ENCODE results near the gene BAK1. TPM values are rescaled to one million over a fixed set of nuclear protein-coding genes. Genes with fewer than 3 reads are reported as not detected.

BAK1 gene
- total and polyA plus RNA-seq, 4 experiments from 2014 or later, result 26.2 to 41.6 (median 27.6) TPM

GRCh38 chr6:33591424-33592032 lies 11.5 kb upstream of the BAK1 start:
- Mint-ChIP-seq H3K27me3 (no peaks in the 10 kb centered on the region), H3K9me3 (no peaks in the 10 kb centered on the region), H3K36me3 (no peaks in the 10 kb centered on the region), H3K4me3 (peak overlapping the region in 1 of 8 donors; percentile 29), H3K27ac (peak overlapping the region in 6 of 7 donors; percentile 4 to 84 (median 64)), H3K4me1 (peaks cover 12 to 22% (median 18%) of the 10 kb centered on the region in 4 donors)
- H3K4me3 ChIP-seq (ENCODE audit: low read length in 2 of 2), result no peak overlapping the region
- H3K36me3 ChIP-seq (ENCODE audit: insufficient read depth, low read length), result no peaks in the 10 kb centered on the region
- POLR2A ChIA-PET (ENCODE audit: partially characterized antibody), result interaction anchor here (1.0 to 2.6 kb wide), 7 partner anchors 21 to 162 kb away, joined by 3 to 24 read pairs (median 5); partner anchors contain the start of genes ITPR3 and UQCC2
- CTCF ChIA-PET (ENCODE audit: partially characterized antibody), result interaction anchor here (0.6 to 4.0 kb wide), 9 partner anchors 10 to 274 kb away, joined by 3 to 24 read pairs (median 6); partner anchors contain the start of gene ZBTB22
- intact Hi-C loops (cut with micrococcal nuclease), result loop anchor here (2.0 kb wide), 1 partner anchor 29 kb away; the partner anchor contains the start of gene ITPR3
- no peak overlapping the region for H3K27ac ChIP-seq (ENCODE audit: low read depth, low read length)
- H3K4me1 ChIP-seq (ENCODE audit: insufficient read depth, low read length), result peaks cover 14% of the 10 kb centered on the region
- H3K9me3 ChIP-seq (ENCODE audit: control insufficient read depth in 1 of 2, low read length in 2 of 2), result no peaks in the 10 kb centered on the region
- no peak for DNase-seq
- no peaks in the 10 kb centered on the region for H3K27me3 ChIP-seq (ENCODE audit: insufficient read depth, low read length)

GRCh38 chr6:33590531-33591198 lies 10.6 kb upstream of the BAK1 start:
- peaks cover 21% of the 10 kb centered on the region for H3K4me1 ChIP-seq (ENCODE audit: insufficient read depth, low read length)
- DNase-seq, result no peak
- no peaks in the 10 kb centered on the region for H3K27me3 Mint-ChIP-seq
- no peaks in the 10 kb centered on the region for H3K9me3 Mint-ChIP-seq
- ChIA-PET CTCF (ENCODE audit: partially characterized antibody) (interaction anchor here (0.9 to 2.3 kb wide), 12 partner anchors 9 to 153 kb away, joined by 3 to 22 read pairs (median 8); no protein-coding TSS in a partner anchor), POLR2A (ENCODE audit: partially characterized antibody) (interaction anchor here (1.2 to 1.4 kb wide), 2 partner anchors 42 to 110 kb away, joined by 3 read pairs; no protein-coding TSS in a partner anchor)
- H3K27me3 ChIP-seq (ENCODE audit: insufficient read depth, low read length), result no peaks in the 10 kb centered on the region
- H3K27ac Mint-ChIP-seq, result peak overlapping the region in 2 of 7 donors; percentile 32 to 84
- no peak overlapping the region for H3K4me3 Mint-ChIP-seq
- no peak overlapping the region for H3K4me3 ChIP-seq (ENCODE audit: low read length in 2 of 2)
- no peak overlapping the region for H3K27ac ChIP-seq (ENCODE audit: low read depth, low read length)
- no peaks in the 10 kb centered on the region for H3K36me3 ChIP-seq (ENCODE audit: insufficient read depth, low read length)
- intact Hi-C loops (cut with micrococcal nuclease), result no loop called here
- peaks cover 17 to 29% (median 22%) of the 10 kb centered on the region in 4 donors for H3K4me1 Mint-ChIP-seq
- H3K36me3 Mint-ChIP-seq, result no peaks in the 10 kb centered on the region
- no peaks in the 10 kb centered on the region for H3K9me3 ChIP-seq (ENCODE audit: control insufficient read depth in 1 of 2, low read length in 2 of 2)

- Mint-ChIP-seq H3K4me1 (peaks cover 20 to 34% (median 28%) of the 10 kb centered on the region in 4 donors), H3K36me3 (no peaks in the 10 kb centered on the region), H3K27ac (peak overlapping the region in 2 of 7 donors; percentile 10 to 17), H3K9me3 (no peaks in the 10 kb centered on the region), H3K4me3 (no peak overlapping the region), H3K27me3 (no peaks in the 10 kb centered on the region)
- Histone ChIP-seq H3K27me3 (ENCODE audit: insufficient read depth, low read length) (no peaks in the 10 kb centered on the region), H3K36me3 (ENCODE audit: insufficient read depth, low read length) (no peaks in the 10 kb centered on the region), H3K27ac (ENCODE audit: low read depth, low read length) (no peak overlapping the region), H3K9me3 (ENCODE audit: control insufficient read depth in 1 of 2, low read length in 2 of 2) (no peaks in the 10 kb centered on the region), H3K4me3 (ENCODE audit: low read length in 2 of 2) (no peak overlapping the region), H3K4me1 (ENCODE audit: insufficient read depth, low read length) (peaks cover 28% of the 10 kb centered on the region)
- intact Hi-C loops (cut with micrococcal nuclease), result loop anchor here (1.0 to 5.0 kb wide), 3 partner anchors 42 to 562 kb away; no protein-coding TSS in a partner anchor
- ChIA-PET CTCF (ENCODE audit: partially characterized antibody) (interaction anchor here (0.7 to 1.9 kb wide), 19 partner anchors 10 to 154 kb away, joined by 3 to 17 read pairs (median 4); partner anchors contain the start of genes BAK1 and ITPR3), POLR2A (ENCODE audit: partially characterized antibody) (no interaction called here)
- peak in 3 of 5 donors; percentile 35 to 44 (median 37) for DNase-seq
Measured at GRCh38 chr6:33589731-33590530, 9.9 kb upstream of the BAK1 start.

GRCh38 chr6:33589392-33589730 lies 9.3 kb upstream of the BAK1 start:
- Histone ChIP-seq H3K27ac (ENCODE audit: low read depth, low read length) (no peak overlapping the region), H3K27me3 (ENCODE audit: insufficient read depth, low read length) (no peaks in the 10 kb centered on the region), H3K4me1 (ENCODE audit: insufficient read depth, low read length) (peaks cover 31% of the 10 kb centered on the region), H3K9me3 (ENCODE audit: control insufficient read depth in 1 of 2, low read length in 2 of 2) (no peaks in the 10 kb centered on the region), H3K36me3 (ENCODE audit: insufficient read depth, low read length) (no peaks in the 10 kb centered on the region), H3K4me3 (ENCODE audit: low read length in 2 of 2) (no peak overlapping the region)
- Mint-ChIP-seq H3K27me3 (no peaks in the 10 kb centered on the region), H3K4me3 (no peak overlapping the region), H3K27ac (peak overlapping the region in 1 of 7 donors; percentile 17), H3K4me1 (peaks cover 19 to 40% (median 32%) of the 10 kb centered on the region in 4 donors), H3K9me3 (no peaks in the 10 kb centered on the region), H3K36me3 (no peaks in the 10 kb centered on the region)
- DNase-seq, result no peak
- CTCF ChIA-PET (ENCODE audit: partially characterized antibody), result interaction anchor here (0.8 to 1.9 kb wide), 18 partner anchors 9 to 154 kb away, joined by 3 to 17 read pairs (median 4); partner anchors contain the start of genes BAK1 and ITPR3
- POLR2A ChIA-PET (ENCODE audit: partially characterized antibody), result no interaction called here
- intact Hi-C loops (cut with micrococcal nuclease), result loop anchor here (1.0 to 5.0 kb wide), 3 partner anchors 43 to 563 kb away; no protein-coding TSS in a partner anchor

GRCh38 chr6:33588894-33589293 lies 8.8 kb upstream of the BAK1 start:
- H3K4me1 ChIP-seq (ENCODE audit: insufficient read depth, low read length), result peaks cover 31% of the 10 kb centered on the region
- ChIA-PET CTCF (ENCODE audit: partially characterized antibody) (interaction anchor here (1.0 to 5.8 kb wide), 3 partner anchors 9 to 113 kb away, joined by 3 to 77 read pairs (median 4); partner anchors contain the start of gene BAK1), POLR2A (ENCODE audit: partially characterized antibody) (no interaction called here)
- Mint-ChIP-seq H3K9me3 (no peaks in the 10 kb centered on the region), H3K27me3 (no peaks in the 10 kb centered on the region), H3K4me1 (peaks cover 19 to 44% (median 32%) of the 10 kb centered on the region in 4 donors), H3K36me3 (no peaks in the 10 kb centered on the region), H3K4me3 (no peak overlapping the region), H3K27ac (peak overlapping the region in 2 of 7 donors; percentile 31 to 68)
- H3K27ac ChIP-seq (ENCODE audit: low read depth, low read length), result no peak overlapping the region
- intact Hi-C loops (cut with micrococcal nuclease), result loop anchor here (1.0 to 5.0 kb wide), 3 partner anchors 43 to 563 kb away; no protein-coding TSS in a partner anchor
- H3K27me3 ChIP-seq (ENCODE audit: insufficient read depth, low read length), result no peaks in the 10 kb centered on the region
- no peaks in the 10 kb centered on the region for H3K36me3 ChIP-seq (ENCODE audit: insufficient read depth, low read length)
- H3K4me3 ChIP-seq (ENCODE audit: low read length in 2 of 2), result no peak overlapping the region
- DNase-seq, result peak in 1 of 5 donors; percentile 4
- H3K9me3 ChIP-seq (ENCODE audit: control insufficient read depth in 1 of 2, low read length in 2 of 2), result no peaks in the 10 kb centered on the region

- intact Hi-C loops (cut with micrococcal nuclease), result loop anchor here (5.0 kb wide), 1 partner anchor 565 kb away; no protein-coding TSS in a partner anchor
- no peaks in the 10 kb centered on the region for H3K27me3 ChIP-seq (ENCODE audit: insufficient read depth, low read length)
- Mint-ChIP-seq H3K4me1 (peaks cover 14 to 39% (median 23%) of the 10 kb centered on the region in 4 donors), H3K27ac (peak overlapping the region in 2 of 7 donors; percentile 6 to 76), H3K9me3 (no peaks in the 10 kb centered on the region), H3K27me3 (no peaks in the 10 kb centered on the region), H3K36me3 (no peaks in the 10 kb centered on the region), H3K4me3 (no peak overlapping the region)
- no peaks in the 10 kb centered on the region for H3K9me3 ChIP-seq (ENCODE audit: control insufficient read depth in 1 of 2, low read length in 2 of 2)
- H3K36me3 ChIP-seq (ENCODE audit: insufficient read depth, low read length), result no peaks in the 10 kb centered on the region
- peaks cover 21% of the 10 kb centered on the region for H3K4me1 ChIP-seq (ENCODE audit: insufficient read depth, low read length)
- POLR2A ChIA-PET (ENCODE audit: partially characterized antibody), result interaction anchor here (1.8 to 1.9 kb wide), 2 partner anchors 34 to 113 kb away, joined by 8 to 9 read pairs; partner anchors contain the start of gene ITPR3
- no peak for DNase-seq
- CTCF ChIA-PET (ENCODE audit: partially characterized antibody), result interaction anchor here (0.6 to 5.8 kb wide), 14 partner anchors 20 to 440 kb away, joined by 3 to 77 read pairs (median 9); partner anchors contain the start of genes ITPR3 and UQCC2
- no peak overlapping the region for H3K27ac ChIP-seq (ENCODE audit: low read depth, low read length)
- H3K4me3 ChIP-seq (ENCODE audit: low read length in 2 of 2), result no peak overlapping the region
Measured at GRCh38 chr6:33587529-33587928, 7.5 kb upstream of the BAK1 start.

All from CD4-positive, alpha-beta memory T cell (primary cell).